Ishikawa (cell line): ENCODE results near the gene DUSP16.

Experiments used
- CEBPB ChIP-seq: IDR thresholded peaks from 2 replicates; pipeline ENCODE4 v1.6.1; 2012
- CREB1 ChIP-seq: IDR thresholded peaks from 2 replicates; pipeline ENCODE4 v1.6.1; 2012; ENCODE audit warnings: low read depth
- EGR1 ChIP-seq: IDR thresholded peaks from 2 replicates; pipeline ENCODE4 v1.6.1; 2012
- EP300 ChIP-seq: IDR thresholded peaks from 2 replicates; pipeline ENCODE4 v1.6.1; 2012; ENCODE audit warnings: borderline replicate concordance
- FOXM1 ChIP-seq: IDR thresholded peaks from 2 replicates; pipeline ENCODE4 v1.6.1; 2012; ENCODE audit warnings: low read depth, borderline replicate concordance
- NFIC ChIP-seq: IDR thresholded peaks from 2 replicates; pipeline ENCODE4 v1.6.1; 2012
- RAD21 ChIP-seq: IDR thresholded peaks from 2 replicates; pipeline ENCODE4 v1.6.1; 2012; ENCODE audit warnings: low read depth
- REST ChIP-seq: IDR thresholded peaks from 2 replicates; pipeline ENCODE4 v1.6.1; 2012; ENCODE audit warnings: low read depth, mild to moderate bottlenecking
- TAF1 ChIP-seq: IDR thresholded peaks from 2 replicates; pipeline ENCODE4 v1.6.1; 2012; ENCODE audit warnings: low read depth, mild to moderate bottlenecking
- TCF12 ChIP-seq: IDR thresholded peaks from 2 replicates; pipeline ENCODE4 v1.6.1; 2012; ENCODE audit warnings: low read depth
- TEAD4 ChIP-seq: IDR thresholded peaks from 2 replicates; pipeline ENCODE4 v1.6.1; 2012
- USF1 ChIP-seq: IDR thresholded peaks from 2 replicates; pipeline ENCODE4 v1.6.1; 2012
- YY1 ChIP-seq: IDR thresholded peaks from 2 replicates; pipeline ENCODE4 v1.6.1; 2012; ENCODE audit warnings: low read depth
- ZBTB7A ChIP-seq: IDR thresholded peaks from 2 replicates; pipeline ENCODE4 v1.6.1; 2012; ENCODE audit warnings: low read depth
- TF ChIP-seq, protein P1 (sequence below): IDR thresholded peaks from 2 replicates; pipeline ENCODE4 v1.6.1; 2012

Gene DUSP16

DNA sequence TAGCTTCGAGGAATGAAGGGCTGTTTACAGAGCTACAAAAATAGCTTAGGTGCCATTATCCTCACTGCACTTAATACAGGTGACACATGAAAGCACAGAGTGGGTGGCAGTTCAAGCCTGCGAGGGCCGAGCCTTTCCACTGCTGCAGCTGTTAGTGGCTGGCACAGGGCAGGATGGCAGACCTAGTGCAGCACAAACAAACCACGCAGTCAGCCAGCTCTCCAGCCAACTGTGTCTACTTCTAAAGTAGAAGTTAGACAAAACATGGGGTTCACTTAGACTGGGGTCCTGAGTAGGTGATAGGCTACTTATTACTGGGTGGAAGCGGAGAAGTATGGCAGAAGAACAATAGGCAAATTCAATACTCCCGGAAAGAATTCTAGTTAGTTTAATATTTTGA, 95.4 kb downstream of the DUSP16 start:
- TF ChIP-seq USF1 (no peak), ZBTB7A (no peak), YY1 (no peak), EP300 (no peak), TCF12 (no peak), TEAD4 (no peak), CEBPB (no peak), NFIC (no peak), TAF1 (no peak), CREB1 (no peak), REST (no peak), RAD21 (no peak), EGR1 (no peak), FOXM1 (no peak)
- TF ChIP-seq, protein P1, sequence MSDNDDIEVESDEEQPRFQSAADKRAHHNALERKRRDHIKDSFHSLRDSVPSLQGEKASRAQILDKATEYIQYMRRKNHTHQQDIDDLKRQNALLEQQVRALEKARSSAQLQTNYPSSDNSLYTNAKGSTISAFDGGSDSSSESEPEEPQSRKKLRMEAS = no peak

DNA sequence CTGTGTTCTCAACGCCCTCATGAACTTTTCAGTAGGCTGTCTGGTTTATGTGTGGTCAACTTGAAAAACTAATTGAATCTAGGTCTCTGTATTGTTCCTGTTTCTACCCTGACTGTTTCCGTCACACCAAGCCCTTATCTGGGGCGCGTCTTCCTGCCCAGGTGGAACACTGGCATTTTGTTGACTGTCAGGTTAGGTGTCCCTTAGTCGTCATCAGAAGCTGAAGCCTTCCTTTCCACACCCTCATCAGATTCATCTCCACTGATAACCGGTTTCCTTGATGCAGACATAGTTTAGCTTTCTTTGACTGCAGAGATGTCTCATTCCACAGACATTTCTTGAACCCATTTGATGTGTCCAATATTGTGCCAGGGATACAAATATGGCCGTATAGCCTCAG, 96.5 kb downstream of the DUSP16 start:
- TF ChIP-seq CEBPB (no peak), TCF12 (no peak)
- TF ChIP-seq, protein P1 = no peak

- TF ChIP-seq TCF12 = no peak
- no peak for TF ChIP-seq ZBTB7A
- no peak for TF ChIP-seq CREB1
- no peak for TF ChIP-seq FOXM1
- no peak for TF ChIP-seq TAF1
- no peak for TF ChIP-seq EP300
- no peak for TF ChIP-seq TEAD4
- no peak for TF ChIP-seq YY1
- no peak for TF ChIP-seq CEBPB
- no peak for TF ChIP-seq RAD21
- TF ChIP-seq USF1 = no peak
- no peak for TF ChIP-seq NFIC
- no peak for TF ChIP-seq EGR1
- no peak for TF ChIP-seq REST
- TF ChIP-seq, protein P1 = no peak
Observed at GRCh38 chr12:12465522-12465921, 97.1 kb downstream of the DUSP16 start.

DNA sequence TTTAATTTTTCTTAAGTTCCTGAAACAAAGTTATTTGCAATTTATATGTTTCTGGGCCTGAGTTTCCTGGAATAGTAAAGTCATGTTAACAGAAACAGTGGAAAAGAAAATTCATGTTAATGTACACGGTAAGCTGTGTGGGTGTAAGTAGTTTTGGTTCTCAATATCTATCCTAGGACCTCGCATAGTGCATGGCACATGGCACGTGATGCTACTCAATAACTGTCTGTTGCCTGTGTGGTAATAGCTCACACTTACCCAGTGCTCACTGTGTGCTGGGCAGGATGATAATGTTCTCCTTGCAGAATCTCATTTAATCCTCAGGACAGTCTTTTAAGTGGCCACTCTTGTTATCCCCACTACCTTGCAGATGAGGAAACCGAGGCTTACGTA, 100.7 kb downstream of the DUSP16 start:
- no peak for TF ChIP-seq CREB1
- TF ChIP-seq EGR1 = no peak
- TF ChIP-seq TCF12 = no peak
- no peak for TF ChIP-seq USF1
- TF ChIP-seq ZBTB7A = no peak
- TF ChIP-seq CEBPB = no peak
- TF ChIP-seq FOXM1 = no peak
- TF ChIP-seq, protein P1 = no peak
- TF ChIP-seq REST = no peak
- TF ChIP-seq TAF1 = no peak
- no peak for TF ChIP-seq EP300
